ENCODE measurements around the gene CAMK1D. TPM values are rescaled to one million over a fixed set of nuclear protein-coding genes. Genes with fewer than 3 reads are reported as not detected.

The CAMK1D gene
- polyA plus RNA-seq, 1 of the 3 experiments (the other 2 are of a cell fraction): 4.1 TPM

GRCh38 chr10:12484002-12484918 is 134.9 kb downstream of the CAMK1D start:
- DNase-seq: no peak
- POLR2A ChIA-PET: no interaction called here
- H3K36me3 ChIP-seq (replicated peaks in 1 of 2; ENCODE audit: control insufficient read depth in 1 of 2, insufficient read depth in 2 of 2, low read length in 1 of 2): no peaks in the 10 kb centered on the region
- no peak overlapping the region for H3K27ac ChIP-seq (ENCODE audit: low read depth in 2 of 2, low read length in 1 of 2)
- H3K4me2 ChIP-seq: no peak overlapping the region
- CTCF ChIA-PET: interaction anchor here (0.8 kb wide), 1 partner anchor 218 kb away, joined by 3 read pairs; no protein-coding TSS in a partner anchor
- H2AFZ ChIP-seq (ENCODE audit: low read depth): no peak overlapping the region; the same call in 1 of the 2 replicates
- no peak overlapping the region for H3K9ac ChIP-seq
- 89% methylated on average over 21 of the region's 24 CpGs for WGBS (ENCODE audit: low lambda C conversion rate)
- no peaks in the 10 kb centered on the region for H3K79me2 ChIP-seq (ENCODE audit: insufficient read depth)
- H4K20me1 ChIP-seq (ENCODE audit: insufficient read depth): no peaks in the 10 kb centered on the region
- H3K9me2 ChIP-seq: no peaks in the 10 kb centered on the region
- H3K4me3 ChIP-seq (ENCODE audit: low read depth in 2 of 2, low read length in 1 of 2): no peak overlapping the region
- no peaks in the 10 kb centered on the region for H3F3A ChIP-seq (replicated peaks; ENCODE audit: insufficient read depth)
- H3K27me3 ChIP-seq (ENCODE audit: insufficient read depth): no peaks in the 10 kb centered on the region
- H3K9me3 ChIP-seq: no peaks in the 10 kb centered on the region
- no peaks in the 10 kb centered on the region; a peak in 1 of 4 replicates for H3K4me1 ChIP-seq (ENCODE audit: control insufficient read depth in 1 of 2, insufficient read depth in 2 of 2, low read depth in 1 of 2, low read length in 1 of 2)
- no peak for TF ChIP-seq REST (IDR thresholded peaks at IDR 0.05; ENCODE audit: low read depth, low read length)
- TF ChIP-seq, protein P1, sequence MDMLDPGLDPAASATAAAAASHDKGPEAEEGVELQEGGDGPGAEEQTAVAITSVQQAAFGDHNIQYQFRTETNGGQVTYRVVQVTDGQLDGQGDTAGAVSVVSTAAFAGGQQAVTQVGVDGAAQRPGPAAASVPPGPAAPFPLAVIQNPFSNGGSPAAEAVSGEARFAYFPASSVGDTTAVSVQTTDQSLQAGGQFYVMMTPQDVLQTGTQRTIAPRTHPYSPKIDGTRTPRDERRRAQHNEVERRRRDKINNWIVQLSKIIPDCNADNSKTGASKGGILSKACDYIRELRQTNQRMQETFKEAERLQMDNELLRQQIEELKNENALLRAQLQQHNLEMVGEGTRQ (IDR thresholded peaks at IDR 0.05; ENCODE audit: borderline replicate concordance, low read depth, low read length): no peak
- no peak for TF ChIP-seq MEF2A (IDR thresholded peaks at IDR 0.05; ENCODE audit: borderline replicate concordance, low read depth)
- no peak for TF ChIP-seq MAX (IDR thresholded peaks at IDR 0.05; ENCODE audit: low read depth)
- TF ChIP-seq CHD2 (IDR thresholded peaks at IDR 0.05; ENCODE audit: low read length, partially characterized antibody): no peak
- TF ChIP-seq MXI1 (IDR thresholded peaks at IDR 0.05; ENCODE audit: low read depth, low read length): no peak
- no peak for TF ChIP-seq JUND (IDR thresholded peaks at IDR 0.05)
- no peak for TF ChIP-seq TCF12 (IDR thresholded peaks at IDR 0.05)
- no peak for TF ChIP-seq SMC3 (IDR thresholded peaks at IDR 0.05; ENCODE audit: low read depth, low read length)

All from SK-N-SH (cell line).